Epidermal melanocyte (primary cell): ENCODE measurements around the gene UNG.
A peak's percentile ranks its signal among the peaks of the same experiment; 100 is the strongest.

Experiments used
- DNase-seq: peaks from one replicate; pipeline ENCODE4 v3.0.0; 2011; ENCODE audit warnings: low spot score; ENCODE audit not compliant: insufficient read length

Gene UNG

GRCh38 chr12:109154451-109155438 is 57.3 kb downstream of the UNG start:
- peak; percentile 84 for DNase-seq

GRCh38 chr12:109156036-109156435 is 58.6 kb downstream of the UNG start:
- no peak for DNase-seq

GRCh38 chr12:109156586-109156985 is 59.2 kb downstream of the UNG start:
- DNase-seq = no peak

GRCh38 chr12:109157986-109158385 is 60.6 kb downstream of the UNG start:
- DNase-seq = peak; percentile 36

GRCh38 chr12:109160433-109160832 is 63.0 kb downstream of the UNG start:
- no peak for DNase-seq
